GM19193 (cell line): ENCODE results near the gene PLCD3.
A peak's percentile ranks its signal among the peaks of the same experiment; 100 is the strongest.

Experiments
- POLR2A ChIP-seq: IDR thresholded peaks from 4 replicates; pipeline ENCODE4 v1.6.1; 2011; ENCODE audit not compliant: insufficient read depth, insufficient read length; ENCODE audit errors: extremely low read depth

Gene PLCD3, protein sequence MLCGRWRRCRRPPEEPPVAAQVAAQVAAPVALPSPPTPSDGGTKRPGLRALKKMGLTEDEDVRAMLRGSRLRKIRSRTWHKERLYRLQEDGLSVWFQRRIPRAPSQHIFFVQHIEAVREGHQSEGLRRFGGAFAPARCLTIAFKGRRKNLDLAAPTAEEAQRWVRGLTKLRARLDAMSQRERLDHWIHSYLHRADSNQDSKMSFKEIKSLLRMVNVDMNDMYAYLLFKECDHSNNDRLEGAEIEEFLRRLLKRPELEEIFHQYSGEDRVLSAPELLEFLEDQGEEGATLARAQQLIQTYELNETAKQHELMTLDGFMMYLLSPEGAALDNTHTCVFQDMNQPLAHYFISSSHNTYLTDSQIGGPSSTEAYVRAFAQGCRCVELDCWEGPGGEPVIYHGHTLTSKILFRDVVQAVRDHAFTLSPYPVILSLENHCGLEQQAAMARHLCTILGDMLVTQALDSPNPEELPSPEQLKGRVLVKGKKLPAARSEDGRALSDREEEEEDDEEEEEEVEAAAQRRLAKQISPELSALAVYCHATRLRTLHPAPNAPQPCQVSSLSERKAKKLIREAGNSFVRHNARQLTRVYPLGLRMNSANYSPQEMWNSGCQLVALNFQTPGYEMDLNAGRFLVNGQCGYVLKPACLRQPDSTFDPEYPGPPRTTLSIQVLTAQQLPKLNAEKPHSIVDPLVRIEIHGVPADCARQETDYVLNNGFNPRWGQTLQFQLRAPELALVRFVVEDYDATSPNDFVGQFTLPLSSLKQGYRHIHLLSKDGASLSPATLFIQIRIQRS

GRCh38 chr17:45132320-45132571, at the start of gene PLCD3:
TSS of gene PLCD3 (minus strand) at chr17:45132515. CDS start at chr17:45132410, 105 bp downstream.
- TF ChIP-seq POLR2A: no peak

GRCh38 chr17:45177563-45177962, 45.2 kb upstream of the PLCD3 start:
- no peak for TF ChIP-seq POLR2A

DNA sequence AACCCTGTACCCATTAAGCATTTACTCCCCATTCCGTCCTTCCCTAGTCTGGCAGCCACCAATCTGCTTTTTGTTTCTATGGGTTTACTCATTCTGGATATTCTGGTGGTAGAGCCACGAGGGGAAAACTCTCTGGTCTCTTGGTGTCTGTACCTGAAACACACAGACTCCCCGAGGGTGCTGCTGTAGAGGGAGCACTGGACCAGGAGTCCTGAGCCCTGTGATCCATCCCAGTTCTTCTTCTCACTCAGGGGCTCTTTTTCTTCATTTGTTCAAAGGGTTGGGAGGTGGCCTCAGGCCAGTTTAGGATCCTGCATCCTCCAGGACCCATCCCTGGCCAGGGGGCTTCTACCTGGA, 43.4 kb upstream of the PLCD3 start:
- TF ChIP-seq POLR2A: no peak

GRCh38 chr17:45172541-45173286, 40.4 kb upstream of the PLCD3 start:
- peak; percentile 50 for TF ChIP-seq POLR2A

DNA sequence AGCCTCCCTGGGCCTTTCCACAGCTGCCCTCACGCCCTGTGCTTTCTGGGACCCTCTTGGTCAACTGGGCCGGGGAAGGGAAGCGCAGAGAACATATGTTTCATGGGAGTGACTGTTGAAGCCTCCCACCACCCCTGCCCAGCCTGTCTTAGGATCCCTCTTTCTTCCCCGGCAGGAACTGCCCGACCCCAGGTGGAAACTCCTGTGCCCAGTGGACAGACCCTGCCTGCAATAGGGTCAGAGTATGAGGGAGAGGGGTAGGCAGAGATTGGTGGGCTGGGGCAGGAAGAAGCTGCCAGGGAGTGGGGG, 39.9 kb upstream of the PLCD3 start:
- TF ChIP-seq POLR2A: no peak

DNA sequence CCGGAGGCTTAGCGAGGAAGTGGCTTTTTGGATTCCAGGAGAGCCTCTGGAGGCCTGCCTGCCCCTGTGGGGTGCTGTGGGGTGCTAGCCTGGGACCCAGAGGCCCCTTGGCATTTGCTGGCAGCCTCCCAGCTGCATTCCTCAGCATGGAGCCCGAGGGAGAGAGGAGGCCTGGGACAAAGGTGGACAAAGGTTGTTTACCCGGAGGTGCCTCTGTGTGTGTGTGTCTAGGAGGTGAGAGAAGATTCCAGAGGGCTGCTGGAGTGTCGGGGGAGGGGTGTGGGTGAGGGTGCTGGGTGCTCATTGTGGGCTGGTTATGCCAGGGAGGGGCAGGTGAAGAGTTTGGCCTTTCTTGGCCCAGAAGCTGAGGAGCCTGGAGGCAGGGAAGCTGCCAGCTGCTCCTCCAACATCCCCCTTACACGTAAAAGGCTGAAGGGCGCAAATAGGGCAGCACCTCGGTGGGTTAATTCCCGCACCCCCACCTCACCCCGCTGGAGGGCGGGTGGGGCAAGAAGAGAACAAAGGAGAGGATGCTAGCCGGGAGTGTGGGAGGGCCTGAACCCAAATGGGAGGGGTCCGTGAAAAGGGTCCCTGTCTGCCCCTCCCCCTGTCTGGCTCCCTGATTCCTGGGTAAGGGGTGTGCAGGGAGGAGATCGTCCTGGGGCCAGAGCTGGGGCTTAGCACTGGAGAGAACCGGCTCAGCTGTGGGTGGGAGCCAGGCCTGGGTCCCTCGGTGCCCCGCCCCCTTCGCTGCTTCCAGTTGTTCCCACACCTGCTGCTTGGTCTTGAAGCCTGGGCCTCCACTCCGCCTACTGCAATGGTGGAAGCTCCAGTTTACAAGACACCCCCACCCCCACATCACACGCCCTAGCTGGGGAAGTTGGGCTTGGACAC, 39.3 kb upstream of the PLCD3 start:
- TF ChIP-seq POLR2A: no peak

DNA sequence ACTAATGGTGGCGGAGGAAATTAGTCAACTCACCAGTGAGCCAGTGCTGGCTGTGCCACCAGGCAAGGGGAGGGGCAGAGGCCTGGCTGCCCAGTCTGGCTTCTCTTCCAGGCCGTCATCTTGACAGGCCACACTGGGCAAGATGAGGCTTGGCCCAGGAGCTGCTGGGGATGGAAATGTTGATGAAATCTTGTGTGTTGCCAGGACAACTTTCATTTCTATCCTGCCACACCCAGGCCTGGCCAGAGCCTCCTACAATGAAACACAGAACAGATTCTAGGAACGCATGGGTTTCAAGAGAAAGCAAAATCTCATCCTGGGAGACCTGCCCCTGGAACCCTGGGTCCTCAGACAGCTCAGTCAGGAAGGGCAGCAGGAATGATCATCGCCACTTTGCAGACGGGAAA, 38.6 kb upstream of the PLCD3 start:
- no peak for TF ChIP-seq POLR2A

- no peak for TF ChIP-seq POLR2A
Measured at GRCh38 chr17:45170280-45170930, 38.1 kb upstream of the PLCD3 start.

- TF ChIP-seq POLR2A: no peak
Measured at GRCh38 chr17:45168991-45169752, 36.9 kb upstream of the PLCD3 start.

DNA sequence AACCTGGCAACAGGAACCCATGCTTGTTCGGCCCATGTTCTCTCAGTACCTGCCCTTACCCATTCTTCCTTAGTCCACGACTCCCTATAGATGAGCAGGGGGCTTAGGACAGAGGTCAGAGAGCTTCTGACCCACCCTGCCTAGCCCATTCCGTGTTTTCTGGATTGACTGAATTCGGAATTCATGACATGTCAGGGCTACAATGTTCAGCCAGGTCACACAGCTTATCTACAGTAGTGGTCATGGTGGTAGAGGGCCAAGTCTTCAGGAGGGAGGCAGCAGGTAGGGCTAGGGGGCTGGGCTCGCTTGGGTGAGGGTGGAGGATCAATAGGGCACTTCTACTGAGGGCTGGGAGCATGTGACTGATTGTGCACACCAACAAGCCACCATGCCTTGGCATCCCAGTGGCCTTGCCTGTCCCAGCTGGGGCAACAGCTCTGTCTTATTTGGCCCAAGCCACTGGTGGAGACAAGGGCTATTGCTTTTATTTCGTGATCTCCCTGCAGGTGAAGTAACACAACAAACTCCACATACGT, 32.5 kb upstream of the PLCD3 start:
- no peak for TF ChIP-seq POLR2A

- no peak for TF ChIP-seq POLR2A
Measured at GRCh38 chr17:45162025-45162687, 29.8 kb upstream of the PLCD3 start.

GRCh38 chr17:45161288-45162024, 29.1 kb upstream of the PLCD3 start, which contains the start of gene HEXIM2:
TSS of gene HEXIM2 (plus strand) at chr17:45161875. CDS start at chr17:45162794, 919 bp downstream.
- TF ChIP-seq POLR2A: peak; percentile 92
